Right lobe of liver (tissue), 6 donors: ENCODE results near the gene FAM151A. TPM values are rescaled to one million over a fixed set of nuclear protein-coding genes. Genes with fewer than 3 reads are reported as not detected.
A peak's percentile ranks its signal among the peaks of the same experiment; 100 is the strongest.

Source experiments
- ATAC-seq, 4 donors: fragments of 200-7000 bp; cut with Tn5 transposase; one replicate each; pipeline ENCODE4 v1.9.1; 2020; ENCODE audit warnings: mild to moderate bottlenecking in 4 of 4, moderate library complexity in 4 of 4
- DNase-seq, 3 donors: peaks; one replicate each; pipeline ENCODE4 v3.0.0-alpha.2; 2020
- H3K27ac ChIP-seq, 3 donors: fragments of 200-600 bp; one replicate each; pipeline ENCODE4 v1.8.0; 2022
- H3K27me3 ChIP-seq, 2 donors: fragments of 200-600 bp; one replicate each; pipeline ENCODE4 v1.8.0; 2022
- H3K36me3 ChIP-seq, 4 donors: fragments of 200-600 bp; sonication (generic) in 1 of 4; one replicate each; pipeline versions ENCODE4 v1.5.1 to v1.8.0; 2017 to 2022; ENCODE audit warnings: control low read depth in 1 of 4
- H3K4me1 ChIP-seq, 4 donors: fragments of 200-600 bp; sonication (generic) in 1 of 4; one replicate each; pipeline versions ENCODE4 v1.5.1 to v1.8.0; 2017 to 2022; ENCODE audit warnings: control low read depth in 1 of 4
- H3K4me3 ChIP-seq, 3 donors: fragments of 200-600 bp; one replicate each; pipeline ENCODE4 v1.8.0; 2022
- H3K9me3 ChIP-seq, 4 donors: fragments of 200-600 bp; sonication (generic) in 1 of 4; one replicate each; pipeline versions ENCODE4 v1.5.1 to v1.8.0; 2017 to 2022; ENCODE audit warnings: control low read depth in 1 of 4
- POLR2A ChIP-seq: fragments of 450-650 bp; IDR thresholded peaks from one replicate; pipeline ENCODE4 v1.6.1; 2017; ENCODE audit warnings: antibody characterized with exemption, mild to moderate bottlenecking
- WGBS: methylation state at CpG from one replicate; pipeline ENCODE4 v1.1.6; 2018; ENCODE audit warnings: low coverage, low lambda C conversion rate; ENCODE audit not compliant: insufficient coverage; ENCODE audit errors: missing lambda C conversion rate; 5-methylcytosine and 5-hydroxymethylcytosine counted together
- intact Hi-C, 2 donors: fragments of 100-400 bp; cut with DNase I; formaldehyde crosslinking; loops; one replicate each; pipeline versions ENCODE4 v1.11.2 to v1.14.1; 2022
- total RNA-seq, 6 experiments: library from RNA; depleted of rRNA in 2 of 6; stranded (reverse); fragments of >200 nt in 2 of 6; fragmentation: NEBNext Ultra II Directional in 3 of 6; extraction: Animal tissue kit (Norgen Biotek cat#: 25700) in 3 of 6; gene quantifications; one replicate each; pipeline versions ENCODE4 v1.1.0 to v1.2.4, GENCODE V29; 2016 to 2023
- TF ChIP-seq, protein P1 (sequence below), 4 donors: fragments of 200-600 bp in 3 of 4; fragments of 450-650 bp in 1 of 4; IDR thresholded peaks; one replicate each; pipeline versions ENCODE4 v1.5.1 to v1.8.0; 2016 to 2022; ENCODE audit warnings: antibody characterized with exemption in 4 of 4, mild to moderate bottlenecking in 2 of 4
- donor health status: DM: no; HTN: yes; CAD: no.
- donor health status: DM: no; HTN: no; CAD: no.
- donor health status: DM: no; HTN: no; CAD: no.
- donor health status: DM: no; HTN: yes; CAD: no.
- donor health status: DM: no; HTN: yes; CAD: no.

FAM151A gene
- total RNA-seq, 6 experiments from 2014 or later, result 0.12 to 72.9 (median 5.2) TPM

DNA sequence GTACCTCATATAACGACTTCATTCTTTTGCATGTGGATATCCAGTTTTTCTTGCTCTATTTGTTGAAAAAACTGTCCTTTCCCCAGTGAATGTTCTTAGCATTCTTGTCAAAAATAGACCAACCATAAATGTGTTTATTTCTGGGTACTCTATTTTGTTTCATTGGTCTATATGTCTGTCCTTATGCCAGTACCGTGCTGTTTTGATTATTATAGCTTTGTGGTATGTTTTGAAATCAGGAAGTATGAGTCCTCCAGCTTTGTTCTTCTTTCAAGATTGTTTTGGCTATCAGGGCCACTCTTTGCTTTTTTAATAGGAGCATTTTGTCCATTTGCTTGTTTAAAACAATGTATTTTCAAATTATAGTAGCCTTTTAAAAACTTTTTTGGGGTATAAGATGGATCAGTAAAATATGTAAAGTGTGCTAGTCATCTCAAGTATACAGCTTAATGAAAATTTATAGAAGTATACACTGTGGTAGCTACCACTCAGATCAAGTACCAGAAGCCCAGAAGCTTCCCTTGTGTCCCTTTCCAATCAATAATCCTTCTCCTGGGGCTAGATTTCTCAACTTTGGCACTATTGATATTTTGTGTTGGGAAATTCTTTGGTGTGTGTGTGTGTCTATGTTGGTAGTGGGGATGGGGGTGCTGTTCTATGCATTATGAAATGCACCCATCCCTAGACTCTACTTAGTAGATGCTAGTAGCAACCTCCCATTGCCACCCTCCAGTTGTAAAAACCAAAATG, 35.0 kb upstream of the FAM151A start:
- Histone ChIP-seq H3K4me3 (no peak overlapping the region), H3K4me1 (peaks cover 0 to 8% (median 2%) of the 10 kb centered on the region in 4 donors), H3K27me3 (no peaks in the 10 kb centered on the region), H3K27ac (peak overlapping the region in 1 of 3 donors; percentile 1), H3K36me3 (no peaks in the 10 kb centered on the region), H3K9me3 (no peaks in the 10 kb centered on the region)
- 53% methylated on average over 2 of the region's 2 CpGs for WGBS
- ATAC-seq (peak; percentile 47 to 82 (median 67)), DNase-seq (no peak)
- intact Hi-C loops, result no loop called here
- no peak for TF ChIP-seq POLR2A
- TF ChIP-seq, protein P1, sequence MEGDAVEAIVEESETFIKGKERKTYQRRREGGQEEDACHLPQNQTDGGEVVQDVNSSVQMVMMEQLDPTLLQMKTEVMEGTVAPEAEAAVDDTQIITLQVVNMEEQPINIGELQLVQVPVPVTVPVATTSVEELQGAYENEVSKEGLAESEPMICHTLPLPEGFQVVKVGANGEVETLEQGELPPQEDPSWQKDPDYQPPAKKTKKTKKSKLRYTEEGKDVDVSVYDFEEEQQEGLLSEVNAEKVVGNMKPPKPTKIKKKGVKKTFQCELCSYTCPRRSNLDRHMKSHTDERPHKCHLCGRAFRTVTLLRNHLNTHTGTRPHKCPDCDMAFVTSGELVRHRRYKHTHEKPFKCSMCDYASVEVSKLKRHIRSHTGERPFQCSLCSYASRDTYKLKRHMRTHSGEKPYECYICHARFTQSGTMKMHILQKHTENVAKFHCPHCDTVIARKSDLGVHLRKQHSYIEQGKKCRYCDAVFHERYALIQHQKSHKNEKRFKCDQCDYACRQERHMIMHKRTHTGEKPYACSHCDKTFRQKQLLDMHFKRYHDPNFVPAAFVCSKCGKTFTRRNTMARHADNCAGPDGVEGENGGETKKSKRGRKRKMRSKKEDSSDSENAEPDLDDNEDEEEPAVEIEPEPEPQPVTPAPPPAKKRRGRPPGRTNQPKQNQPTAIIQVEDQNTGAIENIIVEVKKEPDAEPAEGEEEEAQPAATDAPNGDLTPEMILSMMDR (IDR thresholded peaks at IDR 0.05), result no peak

DNA sequence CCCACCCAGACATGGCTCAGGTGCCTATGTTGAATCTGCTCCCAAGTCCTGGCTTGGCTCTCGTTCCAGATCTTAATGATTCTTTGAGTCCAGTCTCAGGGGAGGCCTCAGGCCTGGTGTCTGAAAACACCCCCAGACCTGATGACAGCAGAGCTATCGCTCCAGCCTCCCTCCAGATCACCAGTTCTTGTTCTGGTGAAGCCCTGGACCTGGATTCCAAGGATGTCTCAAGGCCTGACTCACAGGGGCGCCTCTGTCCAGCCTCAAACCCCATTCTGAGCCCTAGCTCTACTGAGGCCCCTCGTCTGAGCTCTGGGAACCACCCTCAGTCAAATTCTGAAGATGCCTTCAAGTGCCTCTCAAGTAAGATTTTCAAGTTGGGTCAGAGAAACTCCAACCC, 29.7 kb upstream of the FAM151A start:
- ATAC-seq (no peak), DNase-seq (no peak)
- no CpG with 5 or more reads among the region's 4 CpGs for WGBS
- Histone ChIP-seq H3K27ac (no peak overlapping the region), H3K27me3 (no peaks in the 10 kb centered on the region), H3K4me3 (no peak overlapping the region), H3K4me1 (peaks cover 0 to 49% (median 22%) of the 10 kb centered on the region in 4 donors), H3K36me3 (no peaks in the 10 kb centered on the region), H3K9me3 (no peaks in the 10 kb centered on the region)
- TF ChIP-seq, protein P1 (IDR thresholded peaks at IDR 0.05), result no peak
- no peak for TF ChIP-seq POLR2A
- intact Hi-C loops, result no loop called here

DNA sequence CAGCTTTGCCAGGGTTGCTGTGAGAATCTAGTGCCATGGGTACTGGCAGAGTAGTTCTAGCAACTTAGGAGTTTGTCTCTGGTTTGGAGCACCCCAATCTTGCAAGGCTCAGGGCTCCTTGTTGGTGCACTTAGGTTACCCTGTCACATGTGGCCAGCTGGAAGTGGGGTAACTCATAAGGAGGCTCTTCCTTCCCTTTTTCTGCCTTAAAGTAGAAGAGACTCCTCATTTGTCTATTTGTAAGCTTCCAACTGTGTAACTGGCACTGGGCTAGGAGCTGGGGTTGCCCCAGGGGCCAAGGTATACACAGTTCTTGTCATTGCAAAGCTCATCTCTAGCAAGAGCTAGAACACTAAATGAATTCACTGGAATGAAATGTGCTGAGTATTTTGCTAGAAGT, 28.8 kb upstream of the FAM151A start:
- no peaks in the 10 kb centered on the region for H3K36me3 ChIP-seq
- no peaks in the 10 kb centered on the region for H3K9me3 ChIP-seq
- no peak for DNase-seq
- peaks cover 0 to 50% (median 22%) of the 10 kb centered on the region in 4 donors for H3K4me1 ChIP-seq
- intact Hi-C loops, result no loop called here
- no peaks in the 10 kb centered on the region for H3K27me3 ChIP-seq
- H3K27ac ChIP-seq, result peak overlapping the region in 1 of 3 donors; percentile 62
- no peak overlapping the region for H3K4me3 ChIP-seq
- ATAC-seq, result peak; percentile 5 to 43 (median 13)
- TF ChIP-seq, protein P1 (IDR thresholded peaks at IDR 0.05), result no peak
- TF ChIP-seq POLR2A, result no peak

DNA sequence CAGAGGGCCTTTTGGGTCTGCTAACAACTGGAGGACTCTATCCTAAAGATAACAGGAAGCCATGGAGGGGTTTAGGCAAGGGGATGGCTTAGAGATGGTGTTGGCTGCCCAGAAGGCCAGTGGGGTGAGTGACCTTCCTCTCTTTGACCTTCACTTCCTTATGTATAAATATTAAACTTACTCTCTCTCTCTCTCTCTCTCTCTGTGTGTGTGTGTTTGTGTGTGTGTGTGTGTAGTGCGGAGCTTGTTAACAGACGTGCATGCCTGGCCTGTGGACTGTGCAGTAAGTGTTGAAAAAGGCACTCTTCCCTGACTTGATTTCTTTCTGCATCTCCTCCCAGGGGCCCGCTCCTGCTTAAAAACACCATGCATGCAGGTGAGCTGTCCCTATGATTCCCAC, 28.3 kb upstream of the FAM151A start:
- Histone ChIP-seq H3K27ac (peak overlapping the region in 1 of 3 donors; percentile 62), H3K4me1 (peaks cover 0 to 50% (median 22%) of the 10 kb centered on the region in 4 donors)
- DNase-seq, result peak in 1 of 3 donors; percentile 57

More for the DNA sequence above, 28.3 kb upstream of the FAM151A start:
- Histone ChIP-seq H3K36me3 (no peaks in the 10 kb centered on the region), H3K4me3 (no peak overlapping the region), H3K9me3 (no peaks in the 10 kb centered on the region), H3K27me3 (no peaks in the 10 kb centered on the region)
- intact Hi-C loops, result no loop called here
- peak; percentile 69 to 74 (median 70) for ATAC-seq
- WGBS, result no CpG with 5 or more reads among the region's 3 CpGs
- no peak for TF ChIP-seq POLR2A
- TF ChIP-seq, protein P1 (IDR thresholded peaks at IDR 0.05), result no peak
